OCI-LY3 (cell line): Measurements from ENCODE around the gene GAL3ST2.
"Not testable (repeated sequence)": the region's sequence is repeated elsewhere in the genome, so short reads cannot be mapped to it uniquely, and the experiment has no call there.

Source experiments
- H2AFZ ChIP-seq: fragments of 200-600, 300-600 bp; shearing (Covaris generic); 2 replicates; pipeline ENCODE4 v1.6.0; 2014; ENCODE audit warnings: antibody characterized with exemption, low read depth, low read length
- H3K27ac ChIP-seq: fragments of 200-600, 300-600 bp; sonication (generic); 2 replicates; pipeline ENCODE4 v1.5.1; 2014; ENCODE audit warnings: mild to moderate bottlenecking, low read length, moderate library complexity, mixed read lengths
- H3K27me3 ChIP-seq: fragments of 200-600, 300-600 bp; sonication (generic); 2 replicates; pipeline ENCODE4 v1.6.1; 2014; ENCODE audit warnings: low read depth, low read length, mixed read lengths
- H3K36me3 ChIP-seq: fragments of 200-600, 300-600 bp; sonication (generic); replicated peaks from 2 replicates; pipeline ENCODE3; 2014; ENCODE audit warnings: low read depth, low read length, mixed read lengths
- H3K4me1 ChIP-seq: fragments of 300-600, 200-600 bp; sonication (generic); 2 replicates; pipeline ENCODE4 v1.6.1; 2014; ENCODE audit warnings: low read length, mixed read lengths
- H3K4me2 ChIP-seq: fragments of 200-600, 300-600 bp; sonication (generic); 2 replicates; pipeline ENCODE4 v1.6.1; 2014; ENCODE audit warnings: low read length, mixed read lengths
- H3K4me3 ChIP-seq: fragments of 300-600, 200-600 bp; sonication (generic); 2 replicates; pipeline ENCODE4 v1.5.1; 2014; ENCODE audit warnings: antibody characterized with exemption, mild to moderate bottlenecking, low read length, moderate library complexity
- H3K79me2 ChIP-seq: fragments of 300-600, 200-600 bp; shearing (Covaris generic); 2 replicates; pipeline ENCODE4 v1.6.1; 2014; ENCODE audit warnings: mild to moderate bottlenecking, low read length, mixed read lengths
- H3K9ac ChIP-seq: fragments of 300-600, 200-600 bp; shearing (Covaris generic); 2 replicates; pipeline ENCODE4 v1.6.0; 2014; ENCODE audit warnings: mild to moderate bottlenecking, low read length, moderate library complexity
- H3K9me3 ChIP-seq: fragments of 200-600, 300-600 bp; shearing (Covaris generic); 2 replicates; pipeline ENCODE4 v1.6.1; 2014; ENCODE audit warnings: low read length, mixed read lengths; ENCODE audit not compliant: insufficient read depth
- H4K20me1 ChIP-seq: fragments of 200-600, 300-600 bp; sonication (generic); 2 replicates; pipeline ENCODE4 v1.6.1; 2016; ENCODE audit warnings: low read length, mixed read lengths; ENCODE audit not compliant: insufficient read depth
- CTCF ChIP-seq: fragments of 200-600, 300-600 bp; sonication (generic); IDR thresholded peaks from 2 replicates; pipeline ENCODE4 v1.5.1; 2014; ENCODE audit warnings: antibody characterized with exemption, low read length, low read depth
- EZH2phosphoT487 ChIP-seq: fragments of 200-600 bp; shearing (Covaris generic); IDR thresholded peaks from 2 replicates; pipeline ENCODE4 v1.6.1; 2018; ENCODE audit warnings: antibody characterized with exemption, mixed run types, low read depth

The GAL3ST2 gene

DNA sequence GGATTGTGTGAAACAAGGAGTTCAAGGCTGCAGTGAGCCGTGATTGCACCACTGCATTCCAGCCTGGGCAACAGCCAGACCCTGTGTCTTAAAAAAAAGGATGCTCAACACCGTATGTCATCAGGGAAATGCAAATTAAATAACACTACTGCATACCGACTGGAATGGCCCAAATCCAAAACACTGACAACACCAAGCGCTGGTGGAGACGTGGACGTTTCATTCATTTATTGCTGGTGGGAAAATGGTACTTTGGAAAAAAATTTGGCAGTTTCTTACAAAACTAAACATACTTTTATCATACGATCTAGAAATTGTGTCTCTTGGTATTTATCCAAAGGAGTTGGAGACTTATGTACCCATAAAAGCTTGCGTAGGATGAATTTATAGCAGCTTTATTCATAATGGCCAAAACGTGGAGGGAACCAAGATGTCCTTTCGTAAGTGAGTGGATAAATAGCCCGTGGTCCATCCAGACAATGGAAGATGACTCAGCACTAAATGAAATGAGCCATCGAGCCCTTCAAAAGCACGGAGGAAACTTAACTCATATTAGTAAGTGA lies 56.6 kb downstream of the GAL3ST2 start:
- Histone ChIP-seq H4K20me1 (no peaks in the 10 kb centered on the region), H3K9me3 (no peaks in the 10 kb centered on the region), H3K4me1 (no peaks in the 10 kb centered on the region), H3K79me2 (no peaks in the 10 kb centered on the region), H3K27ac (no peak overlapping the region), H3K4me2 (no peak overlapping the region), H3K27me3 (peaks cover 27% of the 10 kb centered on the region), H3K9ac (no peak overlapping the region), H3K36me3 (no peaks in the 10 kb centered on the region), H3K4me3 (no peak overlapping the region), H2AFZ (no peak overlapping the region)
- TF ChIP-seq EZH2phosphoT487 (no peak), CTCF (no peak)

DNA sequence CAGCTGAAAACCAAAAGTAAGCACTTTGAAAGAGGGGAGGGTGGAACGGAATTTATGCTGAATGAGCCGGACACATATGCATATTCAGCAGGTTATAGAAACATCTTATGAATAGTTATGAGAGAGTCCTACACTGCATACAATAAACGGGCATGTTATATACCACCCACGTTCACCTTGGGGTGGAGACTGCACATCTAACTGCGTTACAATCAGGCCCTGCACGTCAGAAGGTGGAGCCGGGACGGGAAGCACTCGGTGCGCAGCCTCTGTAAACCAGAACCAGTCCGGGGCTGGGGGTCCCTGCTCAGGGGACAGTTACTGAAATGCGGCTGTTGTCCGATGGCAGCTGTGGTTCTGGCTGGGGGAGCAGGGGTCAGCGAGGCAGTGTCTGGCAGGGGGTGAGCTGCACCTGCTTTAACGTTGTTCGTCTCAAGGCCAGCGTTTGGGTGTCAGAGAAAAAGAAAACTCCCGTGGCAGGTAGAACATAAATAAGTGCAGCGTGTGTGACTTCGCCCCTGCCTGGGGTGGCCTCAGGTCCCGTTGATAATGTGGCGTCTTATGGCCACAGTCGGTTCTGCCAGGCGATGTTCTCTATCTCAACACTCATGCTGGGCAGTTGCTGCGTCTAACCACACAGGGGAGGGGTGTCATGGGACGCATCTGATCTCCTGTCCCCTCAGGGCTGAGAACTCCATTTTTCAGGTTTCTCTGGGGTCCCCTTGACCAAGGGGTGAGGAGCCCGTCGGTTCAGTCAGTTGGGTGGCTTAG lies 57.3 kb downstream of the GAL3ST2 start:
- H2AFZ ChIP-seq, H3K79me2 ChIP-seq, H3K27ac ChIP-seq, H3K4me3 ChIP-seq, H3K4me2 ChIP-seq, H3K36me3 ChIP-seq, H4K20me1 ChIP-seq, H3K9ac ChIP-seq, H3K9me3 ChIP-seq, H3K4me1 ChIP-seq: not testable (repeated sequence)
- H3K27me3 ChIP-seq = peaks cover 33% of the 10 kb centered on the region

GRCh38 chr2:241834527-241835210 lies 58.0 kb downstream of the GAL3ST2 start:
- Histone ChIP-seq H2AFZ (no peak overlapping the region), H3K27me3 (peaks cover 33% of the 10 kb centered on the region), H3K9ac (no peak overlapping the region)

DNA sequence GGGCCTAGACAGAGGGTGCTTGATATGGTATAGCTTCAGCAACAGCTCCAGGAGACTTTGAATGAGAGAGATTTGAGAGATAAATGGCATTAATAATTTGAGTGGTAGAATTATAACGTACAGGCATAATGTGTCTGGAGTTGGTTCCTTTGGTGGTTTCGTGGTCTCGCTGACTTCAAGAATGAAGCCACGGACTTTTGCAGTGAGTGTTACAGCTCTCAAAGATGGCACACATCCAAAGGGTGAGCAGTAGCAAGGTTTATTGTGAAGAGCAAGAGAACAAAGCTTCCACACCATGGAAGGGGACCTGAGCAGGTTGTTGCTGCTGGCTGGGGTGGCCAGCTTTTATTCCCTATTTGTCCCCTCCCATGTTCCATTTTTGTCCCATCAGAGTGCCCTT lies 59.0 kb downstream of the GAL3ST2 start:
- Histone ChIP-seq H3K4me2 (no peak overlapping the region), H2AFZ (no peak overlapping the region), H3K36me3 (no peaks in the 10 kb centered on the region), H3K9ac (no peak overlapping the region), H3K4me1 (no peaks in the 10 kb centered on the region), H4K20me1 (no peaks in the 10 kb centered on the region), H3K9me3 (no peaks in the 10 kb centered on the region), H3K27me3 (peaks cover 29% of the 10 kb centered on the region), H3K4me3 (no peak overlapping the region), H3K79me2 (no peaks in the 10 kb centered on the region), H3K27ac (no peak overlapping the region)
- TF ChIP-seq EZH2phosphoT487 = no peak
- no peak for TF ChIP-seq CTCF

More at GRCh38 chr2:241834527-241835210, 58.0 kb downstream of the GAL3ST2 start:
- Histone ChIP-seq H3K4me1 (no peaks in the 10 kb centered on the region), H3K4me2 (no peak overlapping the region), H3K27ac (no peak overlapping the region), H3K4me3 (no peak overlapping the region), H3K36me3 (no peaks in the 10 kb centered on the region), H3K9me3 (no peaks in the 10 kb centered on the region), H3K79me2 (no peaks in the 10 kb centered on the region), H4K20me1 (no peaks in the 10 kb centered on the region)
- TF ChIP-seq CTCF = no peak
- TF ChIP-seq EZH2phosphoT487 = no peak
